NCI-H1105 treated with DMSO at 0.1 percent for 48 hours (cell line): ENCODE measurements around the gene MYH10.

ENCODE experiments used
- DNase-seq: peaks from one replicate; lab custom pipeline; 2025; lab: John Stamatoyannopoulos, UW

The MYH10 gene

DNA sequence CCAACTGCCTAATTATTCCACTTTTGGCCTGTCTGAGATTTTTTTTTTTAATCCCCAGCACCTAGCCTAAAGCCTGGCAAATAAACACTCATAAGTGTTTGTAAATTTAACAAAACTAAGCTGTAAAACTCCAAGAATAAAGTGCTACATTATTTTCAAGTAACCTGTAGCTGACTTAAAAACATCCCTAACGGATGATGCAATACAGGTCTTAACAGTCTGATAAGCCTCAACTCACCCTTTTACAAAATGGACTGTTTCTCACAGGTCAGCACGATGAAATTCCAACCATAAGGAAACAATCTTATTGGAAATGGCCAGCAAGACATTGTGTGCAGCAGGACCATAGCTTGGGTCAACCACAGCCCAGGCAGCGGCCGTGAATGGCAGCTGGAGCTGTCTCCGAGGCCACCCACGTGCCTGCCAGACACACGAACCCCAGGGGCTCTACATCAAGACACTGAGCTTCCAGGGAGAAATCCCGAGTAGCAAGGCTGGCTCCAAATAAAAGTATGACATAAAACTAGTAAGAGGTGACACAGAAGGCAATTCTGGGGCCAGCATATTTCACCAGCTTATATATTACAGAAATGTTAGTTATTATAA is 135.9 kb downstream of the MYH10 start:
- DNase-seq = no peak

DNA sequence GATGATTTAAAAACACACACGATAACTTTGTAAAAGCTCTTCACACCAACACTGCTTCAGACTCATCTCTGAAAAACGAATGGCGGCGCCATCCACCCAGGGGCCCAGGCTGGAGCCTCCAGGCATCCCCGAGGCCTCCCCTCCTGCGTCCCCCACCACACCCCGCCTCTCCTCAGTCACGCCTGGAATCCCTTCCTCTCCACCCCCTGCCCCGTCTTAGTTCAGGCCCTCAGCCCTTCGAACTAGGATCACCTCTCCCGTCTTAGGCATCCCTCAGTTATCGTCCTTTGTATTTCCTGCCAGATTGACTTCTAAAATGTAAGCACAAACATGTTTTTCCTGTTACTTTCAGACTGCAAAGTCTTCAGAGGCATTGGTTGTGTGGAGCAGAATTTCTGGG is 136.5 kb downstream of the MYH10 start:
- DNase-seq = no peak

DNA sequence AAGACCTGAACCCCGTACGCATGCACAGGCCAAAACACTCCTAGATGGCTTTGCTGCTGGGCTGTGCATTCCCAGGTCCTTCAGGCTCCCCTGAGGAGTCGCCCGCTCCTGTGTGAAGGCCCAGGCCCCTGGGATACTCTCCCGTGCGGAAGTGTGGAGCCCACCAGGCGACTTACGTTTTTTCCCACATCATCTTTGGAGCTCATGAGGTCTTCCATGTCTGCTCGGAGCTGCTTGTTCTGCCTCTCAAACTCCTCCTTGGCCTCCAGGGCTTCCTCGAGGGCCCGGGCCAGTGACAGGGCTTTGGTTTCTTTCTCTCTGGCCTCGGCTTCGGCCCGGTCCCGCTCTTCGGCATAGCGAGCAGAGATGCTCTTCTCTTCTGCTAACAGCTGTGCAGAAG is 138.4 kb downstream of the MYH10 start:
- no peak for DNase-seq

DNA sequence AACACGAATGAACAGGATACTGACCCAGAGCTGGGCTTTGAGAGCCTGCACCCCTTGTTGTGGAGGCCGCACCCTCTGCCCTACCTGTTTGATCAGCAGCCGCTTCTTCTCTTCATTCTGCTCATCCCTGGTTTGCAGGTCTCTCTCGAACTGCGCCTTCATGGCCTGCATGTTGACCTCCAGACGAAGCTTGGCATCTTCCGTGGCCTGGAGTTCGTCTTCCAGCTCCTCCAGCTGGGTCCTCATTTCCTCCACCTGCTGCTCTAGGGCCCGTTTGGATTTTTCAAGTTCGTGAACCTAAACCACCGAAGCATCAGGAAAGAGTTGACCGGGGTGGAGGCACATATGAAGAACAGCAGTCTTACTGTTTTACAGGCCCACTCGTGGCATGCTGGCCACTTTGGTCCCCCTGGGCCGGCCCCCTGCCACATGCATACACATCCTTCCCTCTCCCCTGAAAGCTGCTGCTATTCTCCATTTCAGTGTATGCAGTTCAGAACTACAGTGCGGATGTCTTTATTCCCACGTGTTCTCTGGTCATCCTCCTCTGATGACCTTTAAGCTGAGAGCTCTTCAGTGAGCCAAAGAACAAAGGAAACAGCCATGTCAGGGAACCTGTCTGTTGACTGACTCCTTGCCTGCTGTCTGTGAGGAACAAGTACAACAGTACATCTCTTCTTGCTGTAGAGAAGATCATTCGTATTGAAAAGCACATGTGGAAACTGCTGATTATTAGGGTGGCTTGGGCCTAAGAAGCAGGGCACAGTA is 140.1 kb downstream of the MYH10 start:
- DNase-seq = no peak

DNA sequence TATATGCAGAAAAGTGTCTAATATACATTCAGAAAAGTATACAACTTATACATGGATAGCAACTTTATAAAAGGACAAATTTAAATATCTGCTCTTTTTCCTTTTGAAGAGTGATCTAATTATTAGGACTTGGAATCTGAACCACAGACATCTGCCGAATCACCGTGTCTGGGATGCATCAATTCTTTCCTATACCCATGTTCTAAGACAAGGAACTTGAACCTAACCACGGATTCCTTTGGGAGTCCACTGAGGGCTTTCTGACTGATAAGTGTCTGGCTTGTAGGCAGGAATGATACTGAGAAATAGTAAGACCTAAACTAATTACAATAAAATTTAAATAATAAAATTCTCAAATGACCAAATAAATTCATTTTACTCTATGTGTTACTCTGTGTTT is 140.7 kb downstream of the MYH10 start:
- DNase-seq = no peak

GRCh38 chr17:8488901-8489300 is 141.6 kb downstream of the MYH10 start:
- no peak for DNase-seq

DNA sequence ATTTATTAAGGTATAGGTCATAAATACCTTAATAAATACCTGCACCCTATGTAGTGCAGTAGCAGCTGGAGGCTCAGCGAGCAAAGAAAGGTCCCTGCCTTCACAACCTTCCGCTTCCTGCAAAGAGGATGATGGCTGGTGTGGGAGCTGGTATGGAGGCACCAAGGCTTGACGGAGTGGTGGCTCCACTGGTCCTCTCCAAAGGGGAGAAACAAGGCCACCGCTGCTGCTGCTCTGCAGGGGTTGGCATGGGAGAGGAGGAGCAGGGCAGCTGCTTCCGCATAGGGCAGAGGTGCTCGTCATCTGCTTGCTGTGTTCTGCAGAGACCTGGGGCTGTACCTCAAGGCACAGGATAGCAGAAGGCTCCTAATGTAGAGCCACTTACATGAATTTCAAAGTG is 142.0 kb downstream of the MYH10 start:
- DNase-seq = no peak

DNA sequence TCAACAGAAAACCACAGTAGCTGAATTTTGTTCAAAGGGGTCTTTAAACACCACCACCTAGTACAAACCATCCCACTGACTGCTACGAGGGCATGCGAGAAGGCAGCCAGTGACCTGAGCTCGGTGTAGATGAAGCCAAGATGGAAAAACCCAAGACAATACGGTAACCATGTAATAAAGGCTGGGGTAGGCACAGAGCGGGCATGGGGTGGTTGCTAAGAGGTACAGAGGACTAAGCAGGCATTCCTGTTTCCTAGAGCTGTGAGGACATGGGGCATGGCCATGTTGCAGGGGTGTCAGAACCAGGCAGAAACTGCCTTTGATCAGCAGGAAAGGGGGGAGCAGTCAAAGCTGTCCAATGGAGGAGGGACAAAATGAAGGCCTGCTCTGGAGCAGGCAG is 142.8 kb downstream of the MYH10 start:
- no peak for DNase-seq

GRCh38 chr17:8487130-8487645 is 143.3 kb downstream of the MYH10 start:
- DNase-seq = no peak

- no peak for DNase-seq
These were observed 145.0 kb downstream of the MYH10 start for GRCh38 chr17:8485491-8485890.

GRCh38 chr17:8484465-8484864 is 146.1 kb downstream of the MYH10 start:
- DNase-seq = no peak

GRCh38 chr17:8482546-8482945 is 148.0 kb downstream of the MYH10 start:
- DNase-seq = no peak

DNA sequence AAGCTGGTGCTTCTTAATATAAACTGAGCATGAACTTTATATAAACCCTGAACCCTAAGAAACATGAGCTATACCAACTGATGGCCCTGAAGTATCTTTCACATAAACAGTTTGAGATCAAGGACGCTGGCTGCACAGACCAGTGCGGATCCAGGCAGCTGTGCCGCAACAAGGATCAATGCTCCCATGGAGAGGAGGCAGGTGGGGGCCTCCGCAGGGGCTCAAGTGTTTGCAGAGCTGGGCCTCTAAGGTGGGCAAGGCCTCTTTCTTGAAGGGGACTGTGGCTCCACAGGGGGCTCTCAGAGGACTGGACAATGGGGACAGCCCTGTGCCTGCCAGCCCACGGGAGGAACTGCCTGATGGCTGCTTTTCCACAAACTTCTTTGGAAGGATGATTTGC is 148.8 kb downstream of the MYH10 start:
- no peak for DNase-seq

DNA sequence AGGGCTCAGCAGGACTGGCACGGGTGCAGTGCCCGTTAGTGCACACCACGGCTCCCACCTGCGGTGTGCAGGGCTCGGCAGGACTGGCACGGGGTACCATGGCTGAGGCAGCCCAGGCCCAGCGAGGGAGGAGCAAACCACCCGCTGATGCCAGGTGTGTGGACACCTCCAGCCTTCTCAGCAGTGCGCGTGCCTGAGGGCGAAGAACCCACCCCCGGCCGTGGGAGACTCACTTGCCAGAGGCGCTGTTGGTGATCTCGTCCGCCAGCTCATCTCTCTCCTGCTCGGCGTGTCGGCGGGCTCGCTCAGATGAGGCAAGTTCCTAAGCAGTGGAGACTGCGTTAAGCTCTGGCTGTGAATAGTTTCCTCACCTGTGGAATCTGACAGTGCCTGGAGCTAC is 149.4 kb downstream of the MYH10 start:
- no peak for DNase-seq

GRCh38 chr17:8480011-8480976 is 150.2 kb downstream of the MYH10 start:
- DNase-seq = no peak

DNA sequence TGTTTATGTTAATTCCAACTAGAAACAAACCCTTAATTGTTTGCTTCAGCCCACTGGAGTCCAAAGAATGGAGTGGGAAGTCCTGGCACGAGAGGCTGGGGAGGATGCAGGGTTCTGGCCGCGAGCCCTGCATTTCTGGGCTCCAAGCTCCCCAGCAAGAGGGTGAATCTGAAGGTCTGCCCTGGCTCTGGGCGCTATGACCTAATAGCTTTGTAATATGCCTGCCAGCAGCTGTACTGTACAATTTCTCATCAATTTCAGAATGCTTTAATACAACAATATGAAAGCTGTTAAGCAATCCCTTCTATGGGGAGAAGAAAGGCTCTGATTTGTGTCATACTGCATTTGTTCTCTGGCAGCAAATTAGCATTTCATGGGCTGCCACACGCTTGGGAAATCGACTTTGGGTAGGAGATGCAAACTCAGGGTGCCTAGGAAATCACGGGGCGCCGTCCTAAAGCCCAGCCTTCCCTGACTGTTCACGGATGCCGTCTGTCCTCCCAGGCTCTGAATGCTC is 151.0 kb downstream of the MYH10 start:
- no peak for DNase-seq

DNA sequence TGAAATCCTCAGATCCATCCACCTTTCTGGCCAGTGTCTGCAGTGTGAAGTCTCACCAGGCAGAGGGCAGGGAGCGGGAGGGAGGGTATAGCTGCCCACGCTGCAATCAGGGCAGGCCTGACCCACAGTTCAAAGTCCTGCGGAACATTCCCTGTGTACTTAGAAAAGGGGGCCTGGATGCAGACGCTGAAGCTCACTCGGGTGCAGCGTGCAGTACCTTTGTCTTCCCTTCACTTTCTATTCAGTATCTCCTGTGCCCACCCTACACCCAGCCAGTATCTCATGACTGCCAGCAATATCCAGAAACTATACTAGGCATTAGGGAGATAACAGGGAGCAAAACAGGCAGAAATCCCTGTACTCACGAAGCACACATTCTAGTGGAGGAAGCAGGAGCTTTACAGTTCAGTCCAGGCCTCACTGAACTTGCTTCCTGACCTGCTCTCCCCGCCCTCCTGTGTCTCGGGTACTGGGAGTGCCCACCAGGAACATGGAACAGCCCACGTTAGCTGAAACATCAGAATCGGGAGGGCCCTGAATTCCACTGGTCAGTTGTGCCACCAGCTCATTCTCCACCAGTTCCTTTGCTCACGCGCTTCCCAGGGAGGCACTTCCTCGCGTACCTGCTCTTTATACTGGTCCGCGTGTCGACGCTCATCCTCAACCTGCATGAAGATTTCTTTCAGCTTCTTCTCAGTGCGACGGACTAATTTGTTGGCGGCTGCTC is 152.6 kb downstream of the MYH10 start:
- DNase-seq = no peak

DNA sequence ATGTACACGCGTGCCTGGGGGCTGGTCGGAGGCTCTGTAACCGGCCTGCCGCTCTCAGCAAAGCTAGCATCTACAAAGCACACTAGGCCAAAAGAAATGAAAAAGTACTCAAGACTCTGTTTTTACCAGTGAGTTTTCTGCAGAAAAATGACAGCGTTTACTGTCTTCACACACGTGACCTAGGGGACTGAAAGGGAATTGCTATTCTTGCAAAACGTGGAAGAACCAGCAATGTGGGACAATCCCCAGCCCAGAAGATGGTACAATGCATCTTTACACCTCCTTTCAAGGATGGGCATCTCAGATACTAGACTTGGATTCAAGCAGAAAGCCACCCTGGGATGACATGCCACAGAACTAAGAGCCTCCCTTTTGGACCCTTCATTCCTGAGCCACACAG is 153.4 kb downstream of the MYH10 start:
- DNase-seq = no peak

DNA sequence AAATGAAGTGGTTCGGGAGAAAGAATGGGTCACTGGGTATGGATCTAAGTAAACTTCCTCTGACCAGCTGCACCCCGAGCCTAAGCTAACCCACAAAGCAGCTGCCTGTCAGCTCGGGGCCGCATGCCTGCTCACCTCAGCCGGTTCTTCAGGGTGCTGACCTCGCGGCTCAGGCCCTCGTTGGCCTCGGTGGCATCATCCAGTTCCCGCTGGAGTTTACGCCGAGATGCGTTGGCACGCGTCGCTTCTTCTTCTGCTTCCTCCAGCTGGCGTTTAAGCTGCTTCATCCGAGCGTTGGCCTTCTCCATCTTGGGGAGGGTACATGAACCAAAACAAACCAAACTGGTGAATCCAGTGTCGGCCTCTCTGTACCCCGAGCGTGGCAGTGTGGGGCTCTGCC is 153.8 kb downstream of the MYH10 start:
- no peak for DNase-seq

DNA sequence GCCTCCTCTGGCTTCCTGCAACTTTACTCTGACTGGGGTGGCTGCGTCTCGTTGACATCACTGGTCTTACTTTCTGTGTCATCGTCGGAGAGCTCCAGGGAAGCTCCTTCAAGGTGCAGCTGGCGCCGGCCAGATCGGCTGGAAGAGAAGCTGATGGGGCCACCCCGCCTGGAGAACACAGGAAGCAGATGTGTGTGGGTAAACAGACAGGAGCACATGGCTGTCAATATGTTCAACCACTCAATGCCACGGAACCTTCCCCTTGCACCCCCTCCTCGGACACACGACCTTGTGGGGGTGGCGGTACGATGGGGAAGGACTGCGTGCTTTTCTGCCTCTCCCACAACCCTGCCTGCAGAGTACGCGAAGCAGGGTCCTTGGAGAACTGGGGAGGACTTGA is 154.7 kb downstream of the MYH10 start:
- DNase-seq = no peak

- DNase-seq = no peak
These were observed 155.3 kb downstream of the MYH10 start for GRCh38 chr17:8475227-8475626.

DNA sequence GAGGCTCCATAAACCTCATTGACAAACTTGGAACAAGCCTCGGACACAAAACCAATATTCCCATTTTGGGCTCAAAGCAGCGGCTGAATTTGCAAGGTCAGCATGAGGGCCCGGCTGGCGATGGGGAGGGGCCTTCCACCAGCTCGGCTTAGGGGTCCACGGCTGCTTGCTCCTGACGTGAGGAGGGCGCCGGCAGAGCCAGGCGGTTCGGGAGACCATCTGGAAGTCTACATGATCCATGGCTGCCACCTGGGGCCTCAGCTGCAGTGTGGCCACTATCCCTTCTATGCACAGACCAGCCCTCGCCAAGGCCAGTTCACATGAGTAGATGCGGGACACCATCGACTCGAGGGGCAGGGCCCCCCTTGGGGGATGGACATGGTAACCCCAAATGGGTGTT is 155.7 kb downstream of the MYH10 start:
- DNase-seq = no peak
